HepG2 (cell line): ENCODE measurements around the gene AFF1. TPM values are rescaled to one million over a fixed set of nuclear protein-coding genes. Genes with fewer than 3 reads are reported as not detected.

Experiments
- BRD4 ChIP-seq: sonication (generic); formaldehyde crosslinking; IDR thresholded peaks from 2 replicates; pipeline ENCODE4 v1.4.0; 2020; ENCODE audit warnings: missing genetic modification reagents
- DR1 ChIP-seq: sonication (generic); formaldehyde crosslinking; IDR thresholded peaks from 2 replicates; pipeline ENCODE4 v1.8.0; 2021; ENCODE audit warnings: mild to moderate bottlenecking, missing genetic modification reagents, inconsistent platforms
- EP300 ChIP-seq, 3 experiments: sonication (generic) in 1 of 3; formaldehyde crosslinking in 1 of 3; IDR thresholded peaks; 2 replicates each; pipeline versions ENCODE4 v1.5.1 to v1.6.1; 2011 to 2020; ENCODE audit warnings: low read depth in 2 of 3, low read length in 2 of 3, borderline replicate concordance in 1 of 3, improper control_type of control experiment in 1 of 3, mild to moderate bottlenecking in 1 of 3, missing genetic modification reagents in 1 of 3, moderate library complexity in 1 of 3
- FOXJ3 ChIP-seq: sonication (generic); formaldehyde crosslinking; IDR thresholded peaks from 2 replicates; pipeline ENCODE4 v1.4.0; 2020; ENCODE audit warnings: missing genetic modification reagents, mild to moderate bottlenecking, borderline replicate concordance
- IRF2 ChIP-seq: IDR thresholded peaks from 2 replicates; pipeline ENCODE4 v1.6.1; 2018; ENCODE audit warnings: missing genetic modification reagents, missing compliant biosample characterization
- PRDM4 ChIP-seq: sonication (generic); formaldehyde crosslinking; IDR thresholded peaks from 2 replicates; pipeline ENCODE4 v1.9.0; 2021; ENCODE audit warnings: missing genetic modification reagents, borderline replicate concordance
- RBM39 ChIP-seq: fragments of 200-400 bp; formaldehyde crosslinking; IDR thresholded peaks from one replicate; pipeline ENCODE4 v1.6.1; 2018; ENCODE audit warnings: antibody characterized with exemption, mild to moderate bottlenecking, low read depth, low read length; ENCODE audit not compliant: poor library complexity, severe bottlenecking
- TEF ChIP-seq: sonication (generic); formaldehyde crosslinking; IDR thresholded peaks from 2 replicates; pipeline ENCODE4 v1.5.0; 2020; ENCODE audit warnings: missing genetic modification reagents
- ZNF138 ChIP-seq: sonication (generic); formaldehyde crosslinking; IDR thresholded peaks from 2 replicates; pipeline ENCODE4 v1.5.0; 2020; ENCODE audit warnings: mild to moderate bottlenecking, low read depth, missing genetic modification reagents
- ZNF234 ChIP-seq: sonication (generic); formaldehyde crosslinking; conservative IDR thresholded peaks from 2 replicates; pipeline ENCODE4 v1.5.1; 2020; ENCODE audit warnings: mild to moderate bottlenecking, missing genetic modification reagents
- ZNF337 ChIP-seq: sonication (generic); formaldehyde crosslinking; IDR thresholded peaks from 2 replicates; pipeline ENCODE4 v1.5.1; 2020; ENCODE audit warnings: missing genetic modification reagents, low read depth, mild to moderate bottlenecking, borderline replicate concordance
- ZNF550 ChIP-seq: sonication (generic); formaldehyde crosslinking; IDR thresholded peaks from 2 replicates; pipeline ENCODE4 v1.4.0; 2020; ENCODE audit warnings: mild to moderate bottlenecking, missing genetic modification reagents, borderline replicate concordance
- ZNF576 ChIP-seq: sonication (generic); formaldehyde crosslinking; IDR thresholded peaks from 2 replicates; pipeline ENCODE4 v1.4.0; 2020; ENCODE audit warnings: mild to moderate bottlenecking, missing genetic modification reagents
- ZNF580 ChIP-seq: IDR thresholded peaks from 2 replicates; pipeline ENCODE4 v1.6.1; 2016; ENCODE audit warnings: low read depth, borderline replicate concordance
- ZNF589 ChIP-seq: sonication (generic); formaldehyde crosslinking; conservative IDR thresholded peaks from 2 replicates; pipeline ENCODE4 v1.8.0; 2022; ENCODE audit warnings: mild to moderate bottlenecking, moderate library complexity, missing genetic modification reagents
- ZNF607 ChIP-seq: sonication (generic); formaldehyde crosslinking; IDR thresholded peaks from 2 replicates; pipeline ENCODE4 v1.5.1; 2020; ENCODE audit warnings: missing genetic modification reagents, mild to moderate bottlenecking, borderline replicate concordance
- ZNF7 ChIP-seq: IDR thresholded peaks from 2 replicates; pipeline ENCODE4 v1.6.1; 2016; ENCODE audit warnings: missing biosample characterization, missing genetic modification reagents
- ZNF782 ChIP-seq: sonication (generic); formaldehyde crosslinking; IDR thresholded peaks from 2 replicates; pipeline ENCODE4 v1.4.0; 2020; ENCODE audit warnings: missing genetic modification reagents, mild to moderate bottlenecking, borderline replicate concordance
- ZSCAN31 ChIP-seq: sonication (generic); formaldehyde crosslinking; IDR thresholded peaks from 2 replicates; pipeline ENCODE4 v1.5.0; 2020; ENCODE audit warnings: low read depth, mild to moderate bottlenecking, missing genetic modification reagents
- polyA plus RNA-seq, 8 experiments: library from polyadenylated mRNA; depleted of rRNA in 3 of 8; stranded (reverse) in 7 of 8; unstranded in 1 of 8; fragments of >200 nt; fragmentation: Illumina TruSeq in 4 of 8; extraction: Trizol in 4 of 8; gene quantifications; 2 replicates each; pipeline versions ENCODE4 v1.2.1 to v1.2.3, GENCODE V29; 2011 to 2016; ENCODE audit warnings: low read depth in 4 of 8, missing spikeins in 1 of 8, mixed read lengths in 1 of 8; ENCODE audit not compliant: insufficient read depth in 1 of 8
- total RNA-seq, 5 experiments: library from RNA; depleted of rRNA; stranded (reverse); fragments of >200 nt; fragmentation: Illumina TruSeq; extraction: Trizol; gene quantifications; 2 replicates each; pipeline ENCODE4 v1.2.3, GENCODE V29; 2016; ENCODE audit warnings: low read depth in 1 of 5

The AFF1 gene
- total and polyA plus RNA-seq, 2 of the 13 experiments (the other 11 are each of a cell fraction or from before 2014, with no cell fraction given) = 15.5 to 15.9 TPM

GRCh38 chr4:87006676-87007527 lies 72.1 kb downstream of the AFF1 start (continued):
- TF ChIP-seq PRDM4 (CRISPR knock-in tag) (no peak), ZNF580 (CRISPR knock-in tag) (0 out of 2 replicates have a peak, but pooled peaks have one; percentile 78), ZNF589 (CRISPR knock-in tag) (no peak; the same call in 1 of the 2 replicates), DR1 (CRISPR knock-in tag) (peak; percentile 88), BRD4 (CRISPR knock-in tag) (no peak), RBM39 (peak; percentile 93), ZNF337 (CRISPR knock-in tag) (peak; percentile 82; the same call in 1 of the 2 replicates), ZNF550 (CRISPR knock-in tag) (no peak), ZNF138 (CRISPR knock-in tag) (peak; percentile 91), ZNF7 (CRISPR knock-in tag) (no peak), ZNF607 (CRISPR knock-in tag) (peak; percentile 81; the same call in 1 of the 2 replicates), FOXJ3 (CRISPR knock-in tag) (peak; percentile 66; the same call in 1 of the 2 replicates), ZNF234 (CRISPR knock-in tag) (no peak; the same call in none of the 2 replicates), ZNF782 (CRISPR knock-in tag) (0 out of 2 replicates have a peak, but pooled peaks have one; percentile 47), ZSCAN31 (peak; percentile 86), TEF (CRISPR knock-in tag) (peak; percentile 19; the same call in 1 of the 2 replicates), IRF2 (CRISPR knock-in tag) (peak; percentile 85), EP300 (IDR thresholded peaks at IDR 0.05; ENCODE audit: low read depth in 2 of 2, low read length in 2 of 2) (peak in 1 of 2 experiments; percentile 12; a peak in 1 of 4 replicates), EP300 (CRISPR knock-in tag; IDR thresholded peaks at IDR 0.05; ENCODE audit: borderline replicate concordance) (0 out of 2 replicates have a peak, but pooled peaks have one; percentile 15), ZNF576 (CRISPR knock-in tag) (no peak)
